GM10847 (cell line): ENCODE measurements around the gene BMP10.

Experiments used
- POLR2A ChIP-seq: IDR thresholded peaks from 2 replicates; pipeline ENCODE4 v1.6.1; 2011; ENCODE audit not compliant: insufficient read length; ENCODE audit errors: extremely low read depth

BMP10 gene

GRCh38 chr2:68871159-68871764 lies at the start of gene BMP10:
BMP10 (minus strand) TSS chr2:68871397; CDS start chr2:68871358, 39 bp downstream.
- TF ChIP-seq POLR2A: no peak

GRCh38 chr2:68920481-68921170 lies 49.4 kb upstream of the BMP10 start:
- TF ChIP-seq POLR2A: no peak

GRCh38 chr2:68918497-68918896 lies 47.3 kb upstream of the BMP10 start:
- TF ChIP-seq POLR2A: no peak

- no peak for TF ChIP-seq POLR2A
These were observed 46.0 kb upstream of the BMP10 start for GRCh38 chr2:68917034-68917718.

- no peak for TF ChIP-seq POLR2A
These were observed 45.0 kb upstream of the BMP10 start for GRCh38 chr2:68916226-68916625.

GRCh38 chr2:68915393-68915792 lies 44.2 kb upstream of the BMP10 start:
- TF ChIP-seq POLR2A: no peak

GRCh38 chr2:68913359-68913758 lies 42.2 kb upstream of the BMP10 start:
- TF ChIP-seq POLR2A: no peak

GRCh38 chr2:68912732-68913131 lies 41.5 kb upstream of the BMP10 start:
- no peak for TF ChIP-seq POLR2A

- no peak for TF ChIP-seq POLR2A
These were observed 40.9 kb upstream of the BMP10 start for GRCh38 chr2:68912111-68912510.

- TF ChIP-seq POLR2A: no peak
These were observed 40.5 kb upstream of the BMP10 start for GRCh38 chr2:68911709-68912108.

GRCh38 chr2:68911246-68911645 lies 40.0 kb upstream of the BMP10 start:
- TF ChIP-seq POLR2A: no peak

- no peak for TF ChIP-seq POLR2A
These were observed 38.8 kb upstream of the BMP10 start for GRCh38 chr2:68909793-68910674.

GRCh38 chr2:68908392-68908970 lies 37.3 kb upstream of the BMP10 start:
- no peak for TF ChIP-seq POLR2A

GRCh38 chr2:68907920-68908253 lies 36.7 kb upstream of the BMP10 start:
- no peak for TF ChIP-seq POLR2A

- no peak for TF ChIP-seq POLR2A
These were observed 36.2 kb upstream of the BMP10 start for GRCh38 chr2:68907232-68907919.

- no peak for TF ChIP-seq POLR2A
These were observed 35.5 kb upstream of the BMP10 start for GRCh38 chr2:68906716-68907115.
